NCI-H2227 (cell line): Measurements from ENCODE around the gene PRRT1B.
A peak's percentile ranks its signal among the peaks of the same experiment; 100 is the strongest.

Source experiments
- DNase-seq: peaks from one replicate; lab custom pipeline; 2025; ENCODE audit not compliant: unreplicated experiment; lab: John Stamatoyannopoulos, UW

PRRT1B gene

DNA sequence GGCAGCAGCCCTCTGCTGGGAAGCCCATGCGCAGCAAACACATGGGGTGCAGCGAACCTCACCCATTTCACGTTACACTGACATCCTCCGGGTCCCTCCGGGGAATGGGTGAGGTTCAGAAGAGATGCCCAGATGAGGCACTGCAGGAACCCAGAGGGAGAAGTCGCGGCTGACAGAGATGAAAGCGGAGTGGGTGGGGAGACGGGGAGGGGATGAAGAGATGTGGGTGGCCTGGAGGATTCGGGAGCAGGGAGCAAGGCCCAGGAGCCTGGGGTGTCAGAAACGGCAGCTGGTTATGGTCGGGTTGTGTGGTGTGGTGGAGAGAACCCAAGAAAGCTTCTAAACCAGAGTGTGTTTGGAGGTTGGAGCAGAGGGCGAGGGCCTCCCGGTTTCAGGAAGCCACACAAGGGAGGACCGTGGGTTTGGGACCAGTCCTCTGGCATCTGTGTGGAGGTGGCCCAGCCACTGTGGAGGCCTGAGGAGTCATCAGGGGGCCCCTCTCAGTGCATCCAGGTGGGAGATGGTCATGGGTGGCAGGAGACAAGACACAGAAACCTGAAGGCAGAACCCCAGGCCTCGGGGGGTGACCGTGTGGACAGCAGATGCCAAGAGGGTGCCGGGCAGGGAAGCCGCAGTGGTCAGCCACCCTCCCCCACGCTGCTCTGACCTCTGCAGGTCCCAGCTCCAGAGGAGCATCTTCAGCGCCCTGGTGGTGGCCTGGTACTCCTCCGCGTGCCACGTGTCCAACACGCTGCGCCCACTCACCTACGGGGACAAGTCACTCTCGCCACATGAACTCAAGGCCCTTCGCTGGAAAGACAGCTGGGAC is 22.9 kb upstream of the PRRT1B start:
- DNase-seq: no peak

DNA sequence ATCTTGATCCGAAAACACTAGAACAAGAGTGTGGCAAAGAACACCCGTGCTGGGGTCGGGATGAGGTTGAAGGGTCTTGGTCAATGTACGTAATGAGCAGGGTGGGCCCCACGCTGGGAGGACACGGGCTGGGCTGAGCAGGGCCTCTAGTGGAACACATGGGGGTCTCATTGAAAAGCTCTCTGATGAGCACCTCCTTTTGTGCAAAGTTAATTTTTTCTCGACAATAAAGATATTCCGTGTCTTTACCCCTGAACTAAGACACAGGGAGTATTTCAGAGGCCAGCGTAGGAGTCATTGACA is 22.3 kb upstream of the PRRT1B start:
- DNase-seq: no peak

DNA sequence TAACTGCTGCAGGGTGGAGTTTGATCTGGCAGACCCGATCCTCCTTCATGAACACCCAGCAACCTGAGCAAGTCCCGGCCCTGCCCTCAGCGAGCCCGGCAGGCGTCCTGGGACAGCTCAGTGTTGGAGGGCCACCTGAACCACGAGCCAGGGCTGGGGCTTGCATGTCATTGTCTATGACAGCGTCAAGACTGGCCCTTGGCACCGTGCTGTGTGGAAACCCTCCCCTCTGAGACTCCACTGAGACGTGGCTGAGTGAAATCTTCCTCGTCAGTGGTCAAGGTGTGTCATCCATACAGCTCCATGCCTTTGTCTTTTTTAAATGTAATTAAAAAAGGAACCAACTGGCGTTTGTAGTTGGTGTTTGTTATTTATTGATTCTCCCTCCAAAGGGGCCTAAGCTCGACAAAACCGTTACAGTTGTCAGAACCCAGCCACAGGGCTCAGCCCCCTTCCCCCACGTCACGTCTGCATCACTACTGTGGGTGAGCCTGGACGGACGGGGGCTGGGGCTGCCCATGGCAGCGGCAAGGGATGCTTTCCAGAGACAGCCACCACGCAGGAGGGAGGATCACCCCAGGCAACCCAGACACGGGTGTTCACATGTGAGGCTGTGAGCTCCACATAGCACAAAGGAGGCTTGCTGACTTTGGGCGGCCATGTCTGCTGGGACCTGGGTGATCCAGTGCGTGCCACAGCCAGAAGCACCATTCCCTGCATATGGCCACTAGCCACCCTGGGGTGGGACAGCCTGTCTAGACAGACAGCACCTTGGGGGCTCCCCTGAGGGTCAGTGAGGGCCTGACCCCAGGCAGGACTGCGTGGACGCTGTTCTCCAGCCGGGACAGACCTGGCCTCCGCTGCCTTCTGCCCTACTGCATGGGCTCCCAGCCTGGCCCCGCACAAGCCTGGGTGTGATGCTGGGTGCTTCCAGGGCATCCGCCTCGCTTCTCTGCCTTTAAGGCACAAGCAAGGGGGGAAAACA is 21.6 kb upstream of the PRRT1B start:
- no peak for DNase-seq

DNA sequence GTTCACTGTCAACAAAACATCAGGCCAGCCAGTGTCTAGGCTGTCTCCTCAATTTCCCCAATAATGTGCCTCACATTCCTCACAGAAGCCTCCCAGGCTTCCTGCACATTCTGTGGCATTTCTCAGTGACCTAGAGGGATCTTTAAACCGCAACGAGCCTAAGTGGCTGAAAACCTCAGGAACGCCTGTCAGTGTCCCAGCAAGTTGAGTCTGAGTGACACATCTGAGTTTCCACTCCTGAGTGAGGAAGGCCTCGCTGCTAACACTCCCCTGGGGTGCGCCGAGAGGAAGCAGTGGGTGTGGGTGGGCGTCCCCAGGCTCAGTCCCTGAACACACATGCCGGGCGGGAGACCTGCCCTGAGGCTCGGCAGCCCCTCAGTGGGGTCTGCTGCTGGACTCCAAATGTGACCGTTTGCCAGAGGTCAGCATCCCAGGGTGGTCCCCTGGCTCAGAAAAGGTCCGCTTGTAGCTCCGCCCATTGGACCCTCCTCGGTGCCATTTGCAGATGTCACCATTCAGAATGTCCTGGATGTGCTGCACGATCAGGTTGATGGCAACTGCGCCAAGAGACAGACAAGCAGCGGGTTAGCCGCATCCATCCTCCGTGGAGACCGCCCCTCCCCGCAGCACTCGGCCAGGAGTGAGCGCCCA is 20.5 kb upstream of the PRRT1B start:
- DNase-seq: no peak

DNA sequence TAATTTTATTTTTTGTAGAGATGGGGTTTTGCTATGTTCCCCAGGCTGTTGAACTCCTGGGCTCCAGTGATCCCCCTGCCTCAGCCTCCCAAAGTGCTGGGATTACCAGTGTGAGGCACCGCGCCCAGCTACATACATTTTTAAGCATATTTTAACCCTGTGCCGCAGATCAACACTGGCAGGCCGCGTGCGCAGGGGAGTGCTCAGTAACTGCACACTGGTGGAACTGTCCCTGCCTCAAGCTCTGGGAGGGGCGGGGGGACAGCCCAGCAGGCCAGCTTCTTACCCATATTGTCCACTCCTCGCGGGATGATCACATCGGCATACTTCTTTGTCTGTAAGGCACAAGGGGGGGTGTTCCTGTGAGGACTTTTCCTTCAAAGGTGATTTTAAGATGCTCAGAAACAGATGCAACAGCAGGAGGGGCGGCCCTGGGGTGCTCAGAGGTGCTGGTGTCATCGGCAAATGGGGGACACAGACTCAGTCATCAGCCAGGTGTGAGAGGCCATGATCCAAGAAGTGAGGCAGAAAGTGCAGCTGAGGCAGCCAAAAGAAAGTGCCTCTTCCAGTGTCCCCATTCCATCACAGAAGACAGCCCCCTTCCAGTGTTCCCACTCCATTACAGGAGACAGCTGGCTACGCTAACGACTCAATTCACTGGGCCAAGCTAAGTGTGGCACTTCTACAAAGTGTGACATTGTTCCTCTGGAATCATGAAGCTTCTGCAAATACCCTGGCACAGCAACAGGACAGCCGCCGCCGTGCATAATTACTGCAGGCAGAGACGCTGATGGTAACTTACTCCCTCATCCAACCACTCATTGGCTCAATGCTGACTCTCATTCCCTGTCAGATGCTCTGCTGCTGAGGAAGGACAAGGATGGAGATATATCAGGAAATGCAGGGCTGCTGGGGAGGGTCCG is 19.4 kb upstream of the PRRT1B start:
- DNase-seq: no peak

DNA sequence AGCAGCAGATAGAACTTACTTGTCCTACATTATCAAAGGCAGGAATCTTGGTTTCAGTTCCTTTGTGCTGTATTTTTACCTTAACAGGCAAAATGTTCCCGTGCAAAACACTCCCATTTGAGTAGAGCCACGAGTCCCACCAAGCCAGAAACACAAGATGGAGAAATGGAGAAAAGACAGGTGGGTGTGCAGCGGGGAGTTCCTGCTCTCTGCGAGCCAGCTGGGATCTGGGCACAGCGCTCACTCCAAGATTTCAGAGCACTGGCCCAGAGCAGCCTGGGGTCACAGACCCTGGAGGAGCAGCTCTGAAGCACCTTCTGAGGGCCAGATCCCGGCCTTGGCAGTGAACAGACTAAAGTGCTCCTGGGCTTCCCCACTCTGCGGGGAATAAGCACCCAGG is 17.1 kb upstream of the PRRT1B start:
- no peak for DNase-seq

DNA sequence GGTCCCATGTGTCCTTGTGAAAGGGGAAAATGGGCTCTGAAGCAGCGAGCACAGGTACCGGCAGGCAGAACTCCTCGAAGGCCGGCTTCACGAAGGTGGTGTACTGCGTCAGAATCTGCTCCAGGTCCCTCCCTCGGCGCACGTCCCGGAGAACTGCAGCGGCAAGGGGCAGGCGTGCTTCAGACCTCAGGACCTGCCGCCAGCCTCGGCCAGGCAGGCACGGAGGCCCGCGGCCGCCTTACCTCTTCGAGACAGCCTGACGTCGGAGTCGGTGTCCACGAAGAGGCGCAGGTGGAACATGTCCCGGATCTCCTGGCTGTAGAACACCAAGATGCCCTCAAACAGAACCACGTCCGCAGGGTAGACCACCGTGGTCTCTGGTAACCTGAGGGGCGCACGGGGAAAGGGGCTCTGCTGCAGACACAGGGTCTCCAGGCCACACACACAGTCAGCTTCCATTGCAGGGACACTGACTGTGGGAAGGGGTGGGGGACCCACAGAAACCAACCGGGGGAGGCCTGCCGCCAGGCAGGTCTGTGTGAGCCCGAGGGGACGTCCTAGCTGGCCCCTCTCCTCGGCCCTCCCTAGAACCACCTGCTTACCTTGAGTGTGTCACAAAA is 16.3 kb upstream of the PRRT1B start:
- DNase-seq: no peak

DNA sequence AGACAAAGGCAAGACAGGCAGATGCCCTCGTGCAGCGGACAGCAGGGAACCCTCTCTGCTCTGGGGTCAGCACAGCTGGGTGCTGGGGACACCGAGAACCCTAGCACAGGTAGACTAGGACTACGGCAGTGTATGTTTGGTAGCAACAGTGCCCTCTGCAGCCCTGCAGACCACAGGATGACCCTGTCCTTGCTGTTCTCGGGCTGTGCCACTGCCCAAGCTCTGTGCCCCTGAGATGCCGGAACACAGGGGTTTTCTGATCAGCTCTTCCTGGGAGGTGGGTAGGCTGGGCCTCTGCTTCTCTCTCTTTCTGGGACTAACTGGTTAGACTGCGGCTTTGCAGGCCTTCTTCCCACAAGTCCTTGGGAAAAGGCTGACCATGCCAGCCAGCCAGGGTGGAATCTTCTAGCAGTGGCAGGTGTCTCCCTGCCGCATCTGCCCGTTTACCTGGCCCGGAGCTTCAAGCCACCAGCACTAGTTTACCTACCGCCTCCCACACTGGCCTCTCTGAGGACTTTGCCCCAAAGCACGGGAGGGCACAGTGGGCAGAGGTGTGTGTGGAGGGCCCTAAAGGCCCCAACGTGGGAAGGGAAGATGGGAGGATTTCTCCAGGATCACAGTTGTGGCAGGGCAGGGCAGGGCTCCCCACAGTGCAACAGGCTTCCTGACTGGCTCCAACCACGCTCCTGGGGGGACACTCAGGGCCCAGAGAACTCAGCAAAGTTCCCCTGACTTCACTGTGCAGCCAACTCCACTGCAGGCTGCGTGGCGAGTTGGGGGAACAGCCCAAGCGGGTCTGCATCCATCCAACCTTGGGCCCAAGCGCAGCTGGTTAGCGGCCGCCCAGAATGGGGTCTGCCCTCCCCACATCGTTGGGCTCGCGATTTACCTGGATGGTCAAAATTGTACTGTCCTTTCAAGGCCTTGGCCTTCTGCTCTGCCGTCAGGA is 15.5 kb upstream of the PRRT1B start:
- no peak for DNase-seq

DNA sequence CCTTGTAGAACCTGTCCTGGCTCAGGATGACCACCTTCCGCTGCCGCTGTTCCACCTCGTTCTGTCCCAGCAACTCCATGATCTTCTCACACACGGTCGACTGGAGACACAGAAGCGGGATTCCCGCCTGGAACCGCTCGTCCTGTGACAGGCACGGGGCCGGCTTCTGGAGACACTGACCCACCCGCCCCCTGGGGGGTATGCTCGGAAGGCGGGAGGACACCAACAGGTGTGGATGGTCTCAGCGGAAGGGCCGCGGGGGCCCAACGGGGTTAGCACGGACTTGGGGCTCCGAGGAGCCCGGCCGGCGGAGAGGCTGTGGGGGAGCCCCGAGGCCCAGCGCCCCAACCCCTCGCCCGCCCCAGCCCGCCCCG is 14.8 kb upstream of the PRRT1B start:
- DNase-seq: peak; percentile 42

DNA sequence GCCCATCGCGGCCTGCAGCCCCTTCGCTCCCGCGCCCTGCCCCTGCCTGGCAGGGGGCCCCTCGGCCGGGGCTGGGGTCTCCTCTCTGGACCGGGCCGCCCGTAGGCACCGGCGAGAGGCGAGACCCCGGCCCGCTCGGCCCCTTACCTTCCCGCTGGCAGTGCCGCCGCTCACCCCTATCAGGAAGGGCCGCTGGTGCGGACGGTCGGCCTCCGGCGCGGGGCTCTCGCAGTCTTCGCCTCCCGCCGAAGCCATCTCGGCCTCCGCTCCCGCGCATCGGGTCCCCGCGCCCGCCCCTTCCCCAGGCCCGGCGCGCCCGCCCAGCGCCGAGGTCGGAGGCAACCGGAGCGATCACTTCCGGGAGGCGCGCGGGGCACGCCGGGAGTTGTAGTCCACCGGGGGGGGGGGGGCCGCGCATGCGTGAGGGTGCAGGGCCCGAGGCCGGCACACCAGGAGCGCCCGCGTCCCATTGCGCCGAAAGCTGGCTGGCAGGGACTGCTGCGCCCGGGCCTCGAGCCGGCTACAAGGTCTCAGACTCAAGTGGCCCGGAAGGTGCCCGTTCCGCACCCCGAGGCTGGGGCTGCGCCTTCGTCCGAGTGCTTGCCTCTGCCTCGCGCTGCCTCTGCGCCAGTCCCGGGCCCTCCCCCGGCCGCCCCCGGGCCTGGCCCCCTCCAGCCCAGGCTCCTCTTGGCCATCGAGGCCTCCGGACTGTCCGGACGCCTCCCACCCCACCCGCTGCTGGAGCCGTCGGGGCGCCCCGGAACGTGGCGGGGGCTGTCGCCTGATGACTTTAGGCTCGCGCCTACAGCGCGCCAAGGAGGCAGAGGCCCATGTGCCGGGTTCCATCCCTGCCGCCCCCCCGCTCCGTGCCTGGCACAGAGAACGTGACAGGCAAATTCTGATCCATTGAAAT is 14.1 kb upstream of the PRRT1B start, which contains the start of gene UCK1:
UCK1 (minus strand) TSS at position 344 of the 913 bp plus-strand sequence; CDS start at position 255, 89 bp downstream.
- DNase-seq: peak; percentile 87

DNA sequence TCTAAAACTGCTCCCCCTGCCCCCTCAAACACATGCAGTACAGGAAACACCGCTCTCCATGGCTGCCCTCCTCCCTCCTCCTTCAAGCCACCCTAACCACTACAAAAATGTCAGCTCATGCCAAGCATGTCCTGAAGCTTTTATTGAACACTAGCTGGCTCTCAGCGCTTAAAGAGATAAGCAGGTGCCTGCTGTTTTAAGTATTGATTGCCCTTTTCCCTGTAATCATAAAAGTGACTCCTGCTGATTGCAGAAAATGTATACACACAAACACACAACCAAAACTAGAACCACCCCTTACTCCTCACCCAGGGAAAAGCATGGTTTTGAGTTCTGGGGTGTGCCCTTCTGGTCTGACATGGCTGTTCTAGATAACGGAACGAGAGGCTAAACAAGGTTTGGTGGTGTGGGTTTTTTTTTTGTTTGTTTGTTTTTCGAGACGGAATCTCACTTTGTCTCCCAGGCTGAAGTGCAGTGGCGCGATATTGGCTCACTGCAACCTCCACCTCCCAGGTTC is 10.5 kb upstream of the PRRT1B start:
- peak; percentile 19 for DNase-seq

DNA sequence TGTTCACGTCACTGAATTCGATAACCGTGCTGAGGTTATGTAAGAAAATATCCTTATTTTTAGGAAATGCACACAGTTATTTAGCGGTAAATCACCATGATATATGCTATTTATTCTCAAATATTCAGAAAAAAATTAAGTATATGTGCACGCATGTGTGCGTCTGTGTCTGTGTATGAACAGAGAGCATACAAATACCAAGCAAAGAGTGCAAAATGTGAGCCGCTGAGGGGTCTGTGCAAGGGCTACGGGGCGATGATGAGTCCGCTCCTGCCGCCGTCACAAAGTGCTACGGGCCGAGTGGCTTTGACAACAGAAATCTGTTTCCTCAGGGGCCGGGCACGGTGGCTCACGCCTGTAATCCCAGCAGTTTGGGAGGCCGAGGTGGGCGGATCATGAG is 7.4 kb upstream of the PRRT1B start:
- DNase-seq: no peak

DNA sequence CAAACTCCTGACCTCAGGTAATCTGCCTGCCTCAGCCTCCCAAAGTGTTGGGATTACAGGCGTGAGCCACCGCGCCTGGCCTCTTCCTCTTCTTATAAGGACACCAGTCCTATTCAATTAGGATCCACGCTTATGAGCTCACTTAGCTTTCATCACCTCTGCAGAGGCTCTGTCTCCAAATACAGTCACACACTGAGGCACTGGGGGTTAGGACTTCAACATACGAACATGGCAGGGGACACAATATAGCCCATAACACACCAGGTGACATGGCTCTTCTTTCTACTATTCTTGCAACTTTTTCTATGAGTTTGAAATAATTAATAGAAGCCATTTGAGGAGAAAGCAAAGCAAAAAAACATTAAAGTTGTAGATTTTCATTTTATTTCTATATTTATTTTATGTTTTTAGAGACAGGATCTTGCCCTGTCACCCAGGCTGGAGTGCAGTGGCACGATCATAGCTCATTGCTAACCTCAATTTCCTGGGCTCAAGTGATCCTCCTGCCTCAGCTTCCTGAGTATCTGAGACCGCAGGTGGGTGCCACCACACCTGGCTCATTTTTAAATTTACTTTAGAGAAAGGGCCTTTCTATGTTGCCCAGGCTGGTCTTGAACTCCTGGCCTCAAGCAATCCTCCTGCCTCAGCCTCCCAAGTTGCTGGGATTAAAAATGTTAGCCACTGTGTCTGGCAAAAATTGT is 6.0 kb upstream of the PRRT1B start:
- no peak for DNase-seq

DNA sequence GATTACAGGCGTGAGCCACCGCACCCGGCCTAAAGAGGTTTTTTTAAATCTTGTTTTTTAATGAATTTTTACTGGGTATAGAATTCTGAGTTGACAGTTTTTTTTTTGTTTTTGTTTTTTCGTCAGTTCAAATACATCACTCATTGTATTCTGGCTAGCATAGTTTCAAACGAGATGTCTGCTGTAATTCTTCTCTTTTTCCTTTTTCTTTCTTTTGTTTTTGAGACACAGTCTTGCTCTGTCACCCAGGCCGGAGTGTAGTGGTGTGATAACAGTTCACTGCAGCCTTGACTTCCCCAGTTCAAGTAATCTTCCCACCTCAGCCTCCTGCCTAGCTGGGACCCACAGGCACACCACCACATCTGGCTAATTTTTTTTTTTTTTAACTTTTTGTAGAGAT is 2.2 kb upstream of the PRRT1B start:
- no peak for DNase-seq

DNA sequence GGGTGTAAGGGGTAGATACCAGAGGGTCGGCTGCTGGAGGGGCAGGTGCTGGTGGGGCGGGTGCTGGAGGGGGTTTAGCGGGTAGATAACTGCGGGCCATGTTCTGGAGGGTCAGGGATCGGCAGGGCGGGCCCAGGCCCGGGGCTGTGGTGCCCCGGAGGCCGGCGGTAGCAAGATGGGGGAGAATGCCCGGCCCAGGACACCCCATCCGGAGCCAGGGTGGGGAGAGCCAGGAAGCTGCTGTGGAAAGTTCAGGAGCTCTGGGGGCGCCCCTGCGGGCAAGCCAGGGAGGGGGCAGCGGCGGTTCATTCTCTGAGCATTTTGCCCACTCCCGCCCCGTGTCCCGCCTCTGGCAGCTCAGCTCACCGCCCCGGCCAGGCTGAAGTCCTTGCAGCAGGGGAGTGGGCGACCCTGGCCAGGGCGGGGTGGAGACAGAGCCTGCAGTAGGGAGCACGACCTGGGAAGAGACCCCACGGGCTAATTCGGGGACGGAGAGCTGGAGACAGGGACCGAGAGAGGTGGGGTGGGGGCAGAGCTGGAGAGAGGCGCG is 538 bp downstream of the PRRT1B start:
- no peak for DNase-seq

DNA sequence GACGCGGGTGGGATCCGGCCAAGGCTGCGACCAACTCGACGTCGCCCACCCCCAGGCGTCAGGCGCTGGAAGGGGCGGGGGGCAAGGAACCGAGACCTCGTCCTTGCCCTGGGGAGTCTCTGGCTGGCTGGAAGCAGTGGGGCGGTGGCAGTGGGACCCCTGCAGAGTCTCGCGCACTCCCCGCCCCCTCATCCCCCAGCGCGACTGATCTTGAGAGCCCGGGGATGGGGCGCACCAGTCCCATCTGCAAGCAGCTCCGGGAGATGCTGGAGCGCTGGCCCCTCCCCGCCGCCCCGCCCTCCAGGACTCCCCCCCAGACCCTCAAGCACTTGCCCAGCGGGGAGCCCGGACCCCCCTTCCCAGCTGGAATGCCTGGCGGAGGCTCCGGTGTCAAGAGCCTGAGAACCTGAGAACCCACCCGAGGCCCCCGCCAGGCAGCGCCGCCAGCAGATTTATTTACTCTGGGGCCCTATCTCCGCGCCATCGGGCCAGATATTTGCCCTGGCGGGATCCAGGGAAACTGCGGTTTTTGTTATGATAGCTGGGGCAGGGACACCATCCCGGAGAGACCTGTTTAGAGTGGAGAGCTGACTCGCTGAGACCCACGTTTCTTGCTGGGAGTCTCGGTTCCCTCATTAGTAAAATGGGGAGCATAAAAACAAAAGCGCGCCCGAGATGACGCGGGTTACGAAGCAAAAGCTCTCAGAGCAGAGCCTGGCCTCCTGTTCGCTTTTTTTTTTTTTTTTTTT is 1.2 kb downstream of the PRRT1B start:
- peak; percentile 26 for DNase-seq
